Measurements from ENCODE around the gene CNTN2. TPM values are rescaled to one million over a fixed set of nuclear protein-coding genes. Genes with fewer than 3 reads are reported as not detected.

The CNTN2 gene
- total and polyA plus RNA-seq, 2 of the 4 experiments (the other 2 are of a cell fraction): not detected

- BruUV-seq (replicated peaks): no TSS peak
- Histone ChIP-seq H3K36me3 (ENCODE audit: control insufficient read depth, insufficient read depth, low read length) (no peaks in the 10 kb centered on the region), H4K20me1 (ENCODE audit: insufficient read depth, low read length) (no peaks in the 10 kb centered on the region), H2AK9ac (replicated peaks; ENCODE audit: low read depth, low read length, poor library complexity) (no peak overlapping the region), H3K9me1 (ENCODE audit: insufficient read depth, low read length) (no peaks in the 10 kb centered on the region), H3K27me3 (ENCODE audit: control insufficient read depth, insufficient read depth, low read length) (peaks cover 54% of the 10 kb centered on the region), H3K9me3 (ENCODE audit: control insufficient read depth, insufficient read depth, low read length) (no peaks in the 10 kb centered on the region), H3K4me2 (ENCODE audit: low read depth, low read length) (no peak overlapping the region), H3K27ac (ENCODE audit: insufficient read depth, low read length) (no peak overlapping the region), H2BK5ac (ENCODE audit: low read depth, low read length, poor library complexity, severe bottlenecking) (no peak overlapping the region), H2AFZ (replicated peaks; ENCODE audit: low read length, poor library complexity) (no peak overlapping the region), H3K4me1 (ENCODE audit: control insufficient read depth, insufficient read depth, low read length) (no peaks in the 10 kb centered on the region), H3K9ac (ENCODE audit: low read depth, low read length) (no peak overlapping the region), H3K56ac (ENCODE audit: extremely low read depth, insufficient read depth, low read length) (no peak overlapping the region), H3K4me3 (ENCODE audit: insufficient read depth, low read depth, low read length) (no peak overlapping the region), H3K79me1 (ENCODE audit: low read depth in 1 of 2, low read length in 2 of 2) (no peaks in the 10 kb centered on the region), H4K5ac (ENCODE audit: low read depth, low read length) (no peak overlapping the region), H2BK15ac (ENCODE audit: low read depth, low read length) (no peak overlapping the region), H2AK5ac (ENCODE audit: low read depth, low read length) (no peak overlapping the region), H4K91ac (ENCODE audit: insufficient read depth, low read depth, low read length) (no peak overlapping the region), H3K4ac (ENCODE audit: low read depth, low read length) (no peak overlapping the region), H2BK120ac (ENCODE audit: low read depth, low read length) (no peak overlapping the region), H3K23ac (ENCODE audit: low read depth, low read length) (no peak overlapping the region), H3K14ac (replicated peaks; ENCODE audit: low read depth, low read length) (no peak overlapping the region), H2BK20ac (ENCODE audit: low read depth, low read length) (no peak overlapping the region), H4K8ac (ENCODE audit: low read depth in 2 of 2, low read length in 2 of 2) (no peak overlapping the region), H3K18ac (ENCODE audit: low read depth, low read length) (no peak overlapping the region)
- ChIA-PET POLR2A (ENCODE audit: unreplicated experiment) (no interaction called here), CTCF (interaction anchor here (0.8 kb wide), 1 partner anchor 47 kb away, joined by 3 read pairs; no protein-coding TSS in a partner anchor)
- TF ChIP-seq MAZ (IDR thresholded peaks at IDR 0.05; ENCODE audit: borderline replicate concordance, low read depth, low read length) (no peak), RAD21 (IDR thresholded peaks at IDR 0.05; ENCODE audit: low read length) (no peak), RCOR1 (IDR thresholded peaks at IDR 0.05; ENCODE audit: insufficient replicate concordance, low read length) (no peak), USF2 (IDR thresholded peaks at IDR 0.05; ENCODE audit: low read depth, low read length) (no peak), CTCF (conservative IDR thresholded peaks at IDR 0.05; ENCODE audit: low read depth, low read length) (no peak), MAFK (IDR thresholded peaks at IDR 0.05; ENCODE audit: low read depth, low read length) (no peak), CHD1 (IDR thresholded peaks at IDR 0.05; ENCODE audit: low read depth, low read length) (no peak), RFX5 (IDR thresholded peaks at IDR 0.05; ENCODE audit: low read depth, low read length) (no peak), ELK1 (IDR thresholded peaks at IDR 0.05; ENCODE audit: borderline replicate concordance, low read depth, low read length) (no peak), NFE2L2 (IDR thresholded peaks at IDR 0.05; ENCODE audit: low read depth, low read length) (no peak), SMC3 (IDR thresholded peaks at IDR 0.05; ENCODE audit: low read depth, low read length) (no peak), CEBPB (IDR thresholded peaks at IDR 0.05; ENCODE audit: low read depth, low read length) (no peak), FOS (IDR thresholded peaks at IDR 0.05; ENCODE audit: low read depth, low read length) (no peak), BHLHE40 (IDR thresholded peaks at IDR 0.05; ENCODE audit: low read depth, low read length) (no peak), MXI1 (IDR thresholded peaks at IDR 0.05; ENCODE audit: borderline replicate concordance, low read depth, low read length) (no peak), POLR2A (IDR thresholded peaks at IDR 0.05; ENCODE audit: low read depth, low read length) (no peak)
- intact Hi-C loops (cut with micrococcal nuclease): no loop called here
- WGBS, 2 experiments (ENCODE audit: extremely low coverage in 2 of 2, insufficient read length in 1 of 2): no CpG with 5 or more reads among the region's 10 CpGs
- dilution Hi-C loops (cut with HindIII; ENCODE audit: low sequenced_read_pairs, unreplicated experiment): no loop called here
- no peak for ATAC-seq (ENCODE audit: low read depth)
- in situ Hi-C loops (cut with MboI; ENCODE audit: low sequenced_read_pairs): no loop called here
- DNase-seq: no peak
These were observed 28.2 kb upstream of the CNTN2 start for GRCh38 chr1:205014783-205015182.
